Naive thymus-derived CD4-positive, alpha-beta T cell (primary cell): ENCODE measurements around the gene PLAGL2. TPM values are rescaled to one million over a fixed set of nuclear protein-coding genes. Genes with fewer than 3 reads are reported as not detected.

ENCODE experiments used
- ATAC-seq: fragments of 150-1000 bp; cut with Tn5 transposase; 2 replicates; pipeline ENCODE4 v1.10.0; 2021; ENCODE audit warnings: mild to moderate bottlenecking, moderate library complexity
- CTCF ChIA-PET: fragments of 350-600 bp; sonication (Branson Sonifier 250); formaldehyde crosslinking; loops from one replicate; lab custom pipeline; 2021; ENCODE audit warnings: antibody characterized with exemption; lab: Charles Lee
- POLR2A ChIA-PET: fragments of 350-600 bp; sonication (Branson Sonifier 250); formaldehyde crosslinking; loops from one replicate; lab custom pipeline; 2021; ENCODE audit warnings: antibody characterized with exemption, inconsistent platforms; lab: Charles Lee
- DNase-seq, 9 donors: peaks; one replicate each; pipeline versions ENCODE4 v3.0.0 to v3.0.0-alpha.2; 2020 to 2022; ENCODE audit warnings: mixed read lengths in 1 of 9
- H3K27ac ChIP-seq: one replicate; pipeline ENCODE4 v1.7.0; 2013; ENCODE audit warnings: mild to moderate bottlenecking, low read depth, low read length, moderate library complexity
- H3K27me3 ChIP-seq, 2 donors: one replicate each; pipeline ENCODE4 v1.7.0; 2013; ENCODE audit warnings: low read length in 2 of 2, mild to moderate bottlenecking in 2 of 2, moderate library complexity in 2 of 2; ENCODE audit not compliant: control insufficient read depth in 2 of 2, insufficient read depth in 2 of 2
- H3K36me3 ChIP-seq, 3 experiments: 1 replicate in 2 of 3; 2 replicates in 1 of 3; pipeline ENCODE4 v1.7.0; 2013; ENCODE audit warnings: low read length in 3 of 3, mild to moderate bottlenecking in 3 of 3, moderate library complexity in 1 of 3; ENCODE audit not compliant: insufficient read depth in 3 of 3, control insufficient read depth in 2 of 3
- H3K4me1 ChIP-seq, 2 donors: one replicate each; pipeline ENCODE4 v1.7.0; 2013; ENCODE audit warnings: low read length in 2 of 2, mild to moderate bottlenecking in 2 of 2, moderate library complexity in 1 of 2; ENCODE audit not compliant: control insufficient read depth in 2 of 2, insufficient read depth in 2 of 2
- H3K4me3 ChIP-seq: 2 replicates; pipeline ENCODE4 v1.7.0; 2013; ENCODE audit warnings: mild to moderate bottlenecking, low read length
- H3K9me3 ChIP-seq, 3 experiments: 1 replicate in 2 of 3; 2 replicates in 1 of 3; pipeline ENCODE4 v1.7.0; 2013; ENCODE audit warnings: low read length in 3 of 3; ENCODE audit not compliant: control insufficient read depth in 2 of 3
- H3K27ac Mint-ChIP-seq, 9 donors: one replicate each; pipeline ENCODE4 v1.8.0; 2020 to 2022; ENCODE audit warnings: mixed read lengths in 9 of 9, mild to moderate bottlenecking in 8 of 9, moderate library complexity in 5 of 9, inconsistent platforms in 2 of 9
- H3K27me3 Mint-ChIP-seq, 5 donors: one replicate each; pipeline ENCODE4 v1.8.0; 2021 to 2022; ENCODE audit warnings: mixed read lengths in 5 of 5, mild to moderate bottlenecking in 1 of 5
- H3K36me3 Mint-ChIP-seq, 5 donors: one replicate each; pipeline ENCODE4 v1.8.0; 2020 to 2022; ENCODE audit warnings: mixed read lengths in 5 of 5, mild to moderate bottlenecking in 3 of 5, inconsistent platforms in 1 of 5
- H3K4me1 Mint-ChIP-seq, 7 donors: one replicate each; pipeline ENCODE4 v1.8.0; 2020 to 2022; ENCODE audit warnings: mixed read lengths in 7 of 7, mild to moderate bottlenecking in 3 of 7, inconsistent platforms in 1 of 7
- H3K4me3 Mint-ChIP-seq, 10 donors: one replicate each; pipeline ENCODE4 v1.8.0; 2020 to 2022; ENCODE audit warnings: mild to moderate bottlenecking in 10 of 10, mixed read lengths in 10 of 10, moderate library complexity in 6 of 10, inconsistent platforms in 2 of 10
- H3K9me3 Mint-ChIP-seq, 11 donors: one replicate each; pipeline ENCODE4 v1.8.0; 2020 to 2022; ENCODE audit warnings: mixed read lengths in 11 of 11, mild to moderate bottlenecking in 4 of 11, inconsistent platforms in 1 of 11, moderate library complexity in 1 of 11
- intact Hi-C, 2 donors: fragments of 100-400 bp; cut with micrococcal nuclease; formaldehyde crosslinking; loops; one replicate each; pipeline ENCODE4 v1.15.1; 2023
- polyA plus RNA-seq, 2 donors: library from polyadenylated mRNA; unstranded; fragments of 300-500 nt; fragmentation: Illumina TruSeq; gene quantifications; one replicate each; pipeline ENCODE4 v1.2.3, GENCODE V29; 2021
- total RNA-seq, 6 experiments: library from RNA in 5 of 6; stranded (reverse) in 5 of 6; gene quantifications; 1 replicate in 5 of 6; 2 replicates in 1 of 6; pipeline ENCODE4 v1.2.3 and lab custom pipeline; 2021 to 2026

The PLAGL2 gene
- total and polyA plus RNA-seq, 7 experiments from 2014 or later: 3.1 to 30.1 (median 16.4) TPM

- Histone ChIP-seq H3K9me3 (no peaks in the 10 kb centered on the region), H3K4me3 (no peak overlapping the region), H3K27me3 (no peaks in the 10 kb centered on the region), H3K36me3 (peaks cover 0 to 52% (median 13%) of the 10 kb centered on the region in 3 experiments), H3K27ac (no peak overlapping the region), H3K4me1 (no peaks in the 10 kb centered on the region)
- H3K27me3 Mint-ChIP-seq: no peaks in the 10 kb centered on the region
- CTCF ChIA-PET: interaction anchor here (0.5 kb wide), 1 partner anchor 133 kb away, joined by 3 read pairs; no protein-coding TSS in a partner anchor
- POLR2A ChIA-PET: no interaction called here
- H3K4me3 Mint-ChIP-seq: no peak overlapping the region
- DNase-seq (no peak), ATAC-seq (no peak)
- H3K9me3 Mint-ChIP-seq: peaks cover 0 to 5% (median 0%) of the 10 kb centered on the region in 11 donors
- peaks cover 10 to 54% (median 31%) of the 10 kb centered on the region in 5 donors for H3K36me3 Mint-ChIP-seq
- H3K27ac Mint-ChIP-seq: no peak overlapping the region
- intact Hi-C loops: no loop called here
- H3K4me1 Mint-ChIP-seq: peaks cover 0 to 5% (median 0%) of the 10 kb centered on the region in 7 donors
These were observed 42.4 kb downstream of the PLAGL2 start for GRCh38 chr20:32164984-32165735.

GRCh38 chr20:32163951-32164350, 43.6 kb downstream of the PLAGL2 start:
- H3K9me3 ChIP-seq: no peaks in the 10 kb centered on the region
- H3K27me3 Mint-ChIP-seq: no peaks in the 10 kb centered on the region
- ChIA-PET POLR2A (no interaction called here), CTCF (interaction anchor here (0.7 kb wide), 1 partner anchor 955 kb away, joined by 3 read pairs; no protein-coding TSS in a partner anchor)
- H3K4me3 Mint-ChIP-seq: no peak overlapping the region
- intact Hi-C loops: no loop called here
- H3K4me1 Mint-ChIP-seq: peaks cover 0 to 5% (median 0%) of the 10 kb centered on the region in 7 donors
- H3K27ac ChIP-seq: no peak overlapping the region
- no peaks in the 10 kb centered on the region for H3K4me1 ChIP-seq
- ATAC-seq (no peak), DNase-seq (no peak)
- H3K27me3 ChIP-seq: no peaks in the 10 kb centered on the region
- H3K36me3 ChIP-seq: peaks cover 0 to 64% (median 13%) of the 10 kb centered on the region in 3 experiments
- peaks cover 10 to 55% (median 34%) of the 10 kb centered on the region in 5 donors for H3K36me3 Mint-ChIP-seq
- H3K4me3 ChIP-seq: no peak overlapping the region
- H3K27ac Mint-ChIP-seq: no peak overlapping the region
- H3K9me3 Mint-ChIP-seq: peaks cover 0 to 5% (median 0%) of the 10 kb centered on the region in 11 donors

- no peak overlapping the region for H3K4me3 Mint-ChIP-seq
- DNase-seq (no peak), ATAC-seq (no peak)
- Histone ChIP-seq H3K36me3 (peaks cover 0 to 77% (median 22%) of the 10 kb centered on the region in 3 experiments), H3K9me3 (no peaks in the 10 kb centered on the region), H3K27me3 (no peaks in the 10 kb centered on the region), H3K4me1 (no peaks in the 10 kb centered on the region), H3K27ac (no peak overlapping the region), H3K4me3 (no peak overlapping the region)
- POLR2A ChIA-PET: no interaction called here
- peaks cover 0 to 3% (median 0%) of the 10 kb centered on the region in 7 donors for H3K4me1 Mint-ChIP-seq
- peaks cover 0 to under 1% (median 0%) of the 10 kb centered on the region in 11 donors for H3K9me3 Mint-ChIP-seq
- H3K27me3 Mint-ChIP-seq: no peaks in the 10 kb centered on the region
- CTCF ChIA-PET: interaction anchor here (0.6 kb wide), 2 partner anchors 152 to 162 kb away, joined by 3 to 4 read pairs; no protein-coding TSS in a partner anchor
- intact Hi-C loops: no loop called here
- H3K27ac Mint-ChIP-seq: peak overlapping the region in 1 of 9 donors; percentile 70
- H3K36me3 Mint-ChIP-seq: peaks cover 9 to 63% (median 32%) of the 10 kb centered on the region in 5 donors
These were observed 45.2 kb downstream of the PLAGL2 start for GRCh38 chr20:32162351-32162750.

GRCh38 chr20:32160341-32160740, 47.2 kb downstream of the PLAGL2 start:
- peaks cover 0 to 66% (median 16%) of the 10 kb centered on the region in 3 experiments for H3K36me3 ChIP-seq
- no peaks in the 10 kb centered on the region for H3K27me3 ChIP-seq
- Mint-ChIP-seq H3K36me3 (peaks cover 8 to 49% (median 20%) of the 10 kb centered on the region in 5 donors), H3K27ac (no peak overlapping the region), H3K4me1 (peaks cover 0 to under 1% (median 0%) of the 10 kb centered on the region in 7 donors), H3K9me3 (no peaks in the 10 kb centered on the region), H3K4me3 (no peak overlapping the region), H3K27me3 (no peaks in the 10 kb centered on the region)
- no peak for DNase-seq
- POLR2A ChIA-PET: no interaction called here
- intact Hi-C loops: no loop called here
- no peaks in the 10 kb centered on the region for H3K4me1 ChIP-seq
- no peak overlapping the region for H3K4me3 ChIP-seq
- no peak for ATAC-seq
- no peaks in the 10 kb centered on the region for H3K9me3 ChIP-seq
- no peak overlapping the region for H3K27ac ChIP-seq
- CTCF ChIA-PET: no interaction called here

GRCh38 chr20:32159766-32160221, 47.7 kb downstream of the PLAGL2 start:
- H3K4me1 Mint-ChIP-seq: peaks cover 0 to 4% (median 0%) of the 10 kb centered on the region in 7 donors
- intact Hi-C loops: no loop called here
- POLR2A ChIA-PET: no interaction called here

GRCh38 chr20:32158943-32159660, 48.4 kb downstream of the PLAGL2 start:
- no peak for ATAC-seq
- Histone ChIP-seq H3K9me3 (no peaks in the 10 kb centered on the region), H3K4me1 (no peaks in the 10 kb centered on the region), H3K4me3 (no peak overlapping the region), H3K36me3 (peaks cover 0 to 63% (median 16%) of the 10 kb centered on the region in 3 experiments), H3K27ac (no peak overlapping the region), H3K27me3 (no peaks in the 10 kb centered on the region)
- no peaks in the 10 kb centered on the region for H3K9me3 Mint-ChIP-seq
- H3K27me3 Mint-ChIP-seq: no peaks in the 10 kb centered on the region
- intact Hi-C loops: no loop called here
- ChIA-PET CTCF (no interaction called here), POLR2A (interaction anchor here (0.6 kb wide), 1 partner anchor 27 kb away, joined by 6 read pairs; no protein-coding TSS in a partner anchor)
- no peak for DNase-seq
- H3K4me1 Mint-ChIP-seq: peaks cover 0 to 4% (median 0%) of the 10 kb centered on the region in 7 donors
- H3K27ac Mint-ChIP-seq: peak overlapping the region in 1 of 9 donors; percentile 48
- H3K36me3 Mint-ChIP-seq: peaks cover 8 to 39% (median 18%) of the 10 kb centered on the region in 5 donors
- H3K4me3 Mint-ChIP-seq: no peak overlapping the region

More at GRCh38 chr20:32159766-32160221, 47.7 kb downstream of the PLAGL2 start:
- Histone ChIP-seq H3K9me3 (no peaks in the 10 kb centered on the region), H3K4me3 (no peak overlapping the region), H3K36me3 (peaks cover 0 to 66% (median 16%) of the 10 kb centered on the region in 3 experiments), H3K4me1 (no peaks in the 10 kb centered on the region), H3K27me3 (no peaks in the 10 kb centered on the region), H3K27ac (no peak overlapping the region)
- CTCF ChIA-PET: no interaction called here
- no peak for ATAC-seq
- DNase-seq: no peak
- H3K4me3 Mint-ChIP-seq: no peak overlapping the region
- no peaks in the 10 kb centered on the region for H3K9me3 Mint-ChIP-seq
- peaks cover 8 to 45% (median 18%) of the 10 kb centered on the region in 5 donors for H3K36me3 Mint-ChIP-seq
- H3K27ac Mint-ChIP-seq: no peak overlapping the region
- no peaks in the 10 kb centered on the region for H3K27me3 Mint-ChIP-seq
